Measurements from ENCODE around the gene ARHGAP24.

DNA sequence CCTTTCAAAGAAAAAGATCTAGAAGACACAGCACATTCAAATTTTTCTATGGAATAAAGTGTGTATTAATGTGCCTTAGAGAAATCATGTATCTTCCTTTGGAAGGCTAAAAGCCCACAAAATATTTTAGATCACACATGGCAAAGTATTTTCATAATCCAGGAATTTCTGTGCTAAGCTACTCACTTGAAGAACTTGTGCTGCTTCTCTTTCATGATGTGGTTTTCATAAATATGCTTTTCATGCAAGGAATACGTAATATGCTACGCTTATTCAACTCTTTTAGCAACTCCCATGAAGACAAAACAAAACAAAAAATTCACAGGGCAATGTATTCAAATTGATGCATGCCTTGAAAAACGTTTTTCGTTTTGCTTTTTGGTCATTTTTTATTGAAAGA lies 125.6 kb downstream of the ARHGAP24 start:
- TF ChIP-seq, protein P1, sequence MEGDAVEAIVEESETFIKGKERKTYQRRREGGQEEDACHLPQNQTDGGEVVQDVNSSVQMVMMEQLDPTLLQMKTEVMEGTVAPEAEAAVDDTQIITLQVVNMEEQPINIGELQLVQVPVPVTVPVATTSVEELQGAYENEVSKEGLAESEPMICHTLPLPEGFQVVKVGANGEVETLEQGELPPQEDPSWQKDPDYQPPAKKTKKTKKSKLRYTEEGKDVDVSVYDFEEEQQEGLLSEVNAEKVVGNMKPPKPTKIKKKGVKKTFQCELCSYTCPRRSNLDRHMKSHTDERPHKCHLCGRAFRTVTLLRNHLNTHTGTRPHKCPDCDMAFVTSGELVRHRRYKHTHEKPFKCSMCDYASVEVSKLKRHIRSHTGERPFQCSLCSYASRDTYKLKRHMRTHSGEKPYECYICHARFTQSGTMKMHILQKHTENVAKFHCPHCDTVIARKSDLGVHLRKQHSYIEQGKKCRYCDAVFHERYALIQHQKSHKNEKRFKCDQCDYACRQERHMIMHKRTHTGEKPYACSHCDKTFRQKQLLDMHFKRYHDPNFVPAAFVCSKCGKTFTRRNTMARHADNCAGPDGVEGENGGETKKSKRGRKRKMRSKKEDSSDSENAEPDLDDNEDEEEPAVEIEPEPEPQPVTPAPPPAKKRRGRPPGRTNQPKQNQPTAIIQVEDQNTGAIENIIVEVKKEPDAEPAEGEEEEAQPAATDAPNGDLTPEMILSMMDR (IDR thresholded peaks at IDR 0.05) = no peak
- TF ChIP-seq EZH2 (IDR thresholded peaks at IDR 0.05; ENCODE audit: borderline replicate concordance, insufficient read depth, low read depth, low read length, poor library complexity, severe bottlenecking) = no peak
